RWPE1 (cell line): ENCODE data around the gene CCDC192.

Experiments used
- CTCF ChIA-PET: fragments of 350-600 bp; sonication (Branson Sonifier 250); formaldehyde crosslinking; extraction: SDS; loops from one replicate; lab custom pipeline; 2021; lab: Yijun Ruan, JAX
- POLR2A ChIA-PET: fragments of 400-600 bp; formaldehyde crosslinking; extraction: SDS; loops from one replicate; lab custom pipeline; 2020; ENCODE audit warnings: antibody characterized with exemption; ENCODE audit not compliant: low non-redundant PET; lab: Yijun Ruan, JAX
- DNase-seq: peaks from one replicate; pipeline ENCODE4 v3.0.0; 2012; ENCODE audit warnings: low spot score
- H3K27ac ChIP-seq: fragments of 450-650 bp; 2 replicates; pipeline ENCODE4 v1.5.1; 2017
- CTCF ChIP-seq: fragments of 450-650 bp; conservative IDR thresholded peaks from 2 replicates; pipeline ENCODE4 v1.5.1; 2017; ENCODE audit warnings: low read depth, mild to moderate bottlenecking

CCDC192 gene

GRCh38 chr5:127757576-127757975 lies 54.4 kb downstream of the CCDC192 start:
- ChIA-PET POLR2A (no interaction called here), CTCF (interaction anchor here (0.6 to 1.1 kb wide), 13 partner anchors 50 to 586 kb away, joined by 3 to 7 read pairs (median 3); no protein-coding TSS in a partner anchor)
- no peak overlapping the region for H3K27ac ChIP-seq
- peak; percentile 71 for TF ChIP-seq CTCF
- peak; percentile 74 for DNase-seq

GRCh38 chr5:127758766-127759283 lies 55.6 kb downstream of the CCDC192 start:
- H3K27ac ChIP-seq, result no peak overlapping the region
- DNase-seq, result no peak
- no peak for TF ChIP-seq CTCF
- ChIA-PET CTCF (interaction anchor here (0.6 to 1.1 kb wide), 2 partner anchors 114 to 165 kb away, joined by 3 to 4 read pairs; no protein-coding TSS in a partner anchor), POLR2A (no interaction called here)

- H3K27ac ChIP-seq, result no peak overlapping the region
- DNase-seq, result no peak
- TF ChIP-seq CTCF, result no peak
- POLR2A ChIA-PET, result no interaction called here
- CTCF ChIA-PET, result no interaction called here
Observed at GRCh38 chr5:127761869-127762268, 58.7 kb downstream of the CCDC192 start.

GRCh38 chr5:127762412-127762811 lies 59.2 kb downstream of the CCDC192 start:
- DNase-seq, result no peak
- no peak overlapping the region for H3K27ac ChIP-seq
- ChIA-PET POLR2A (no interaction called here), CTCF (no interaction called here)
- no peak for TF ChIP-seq CTCF

- DNase-seq, result no peak
- TF ChIP-seq CTCF, result no peak
- no peak overlapping the region for H3K27ac ChIP-seq
- POLR2A ChIA-PET, result no interaction called here
- CTCF ChIA-PET, result no interaction called here
Observed at GRCh38 chr5:127766676-127767335, 63.6 kb downstream of the CCDC192 start.

- no peak for DNase-seq
- ChIA-PET CTCF (no interaction called here), POLR2A (no interaction called here)
- no peak overlapping the region for H3K27ac ChIP-seq
- no peak for TF ChIP-seq CTCF
Observed at GRCh38 chr5:127769386-127769785, 66.2 kb downstream of the CCDC192 start.
